ENCODE measurements around the gene OS9.

Gene OS9

DNA sequence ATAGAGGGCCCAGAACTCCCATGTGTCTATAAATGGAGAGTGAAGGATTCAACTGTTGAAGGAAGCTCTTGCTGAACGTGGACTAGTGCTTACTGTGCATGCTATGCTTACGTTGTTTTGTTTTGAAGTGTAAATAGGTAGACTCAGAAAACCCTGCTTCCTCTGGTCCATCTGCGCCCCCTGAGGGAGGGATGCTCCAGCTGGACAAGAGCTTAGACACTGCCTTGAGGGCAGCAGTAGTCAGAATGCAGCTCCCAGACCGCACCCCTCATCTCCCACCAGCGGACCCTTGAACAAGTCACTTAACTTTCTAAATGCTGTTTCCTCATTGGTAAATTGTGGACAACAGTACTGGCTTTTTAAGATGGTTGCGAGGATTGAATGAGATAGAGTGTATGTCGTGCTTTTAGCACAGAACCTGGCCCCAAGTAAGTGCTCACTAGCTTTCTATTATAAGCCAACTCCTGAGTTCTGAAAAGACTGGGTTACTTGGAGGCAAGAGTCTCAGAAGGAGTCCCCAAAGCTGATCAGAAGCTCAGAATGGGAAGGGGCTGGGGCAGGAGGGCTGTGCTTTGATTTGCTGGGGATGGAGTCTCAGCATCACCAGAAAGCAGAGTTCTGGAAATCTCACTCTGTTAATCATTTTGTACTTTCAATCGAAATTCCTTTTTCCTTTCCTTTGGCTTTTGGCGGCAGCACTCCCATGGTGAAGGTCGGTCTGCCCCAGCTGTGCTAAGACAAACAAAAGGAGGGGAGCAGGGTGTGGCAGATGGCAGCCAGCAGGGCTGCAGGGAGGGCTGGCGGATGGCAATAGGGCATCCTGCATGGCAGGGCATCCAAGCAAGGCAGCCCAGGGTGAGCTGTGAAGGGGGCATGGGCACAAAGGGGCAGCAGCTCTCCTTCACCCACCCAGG lies 29.0 kb downstream of the OS9 start:
- DNase-seq, result no peak

DNA sequence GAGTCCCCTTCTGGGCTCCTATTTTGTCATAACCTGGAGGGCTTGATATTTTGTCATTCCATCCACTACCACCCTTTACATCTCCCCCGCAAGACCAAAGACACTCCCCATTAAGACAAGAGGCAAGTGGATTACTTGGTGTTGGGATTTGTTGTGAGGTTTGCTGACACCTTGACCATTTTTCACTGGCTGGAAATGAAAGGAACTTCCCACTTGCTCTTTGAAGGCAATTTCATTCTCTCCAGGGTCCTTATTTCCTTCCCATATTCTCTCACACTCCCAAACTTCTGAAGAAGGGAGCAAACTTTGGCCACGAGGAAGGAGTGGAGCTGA lies 29.7 kb downstream of the OS9 start:
- no peak for DNase-seq

DNA sequence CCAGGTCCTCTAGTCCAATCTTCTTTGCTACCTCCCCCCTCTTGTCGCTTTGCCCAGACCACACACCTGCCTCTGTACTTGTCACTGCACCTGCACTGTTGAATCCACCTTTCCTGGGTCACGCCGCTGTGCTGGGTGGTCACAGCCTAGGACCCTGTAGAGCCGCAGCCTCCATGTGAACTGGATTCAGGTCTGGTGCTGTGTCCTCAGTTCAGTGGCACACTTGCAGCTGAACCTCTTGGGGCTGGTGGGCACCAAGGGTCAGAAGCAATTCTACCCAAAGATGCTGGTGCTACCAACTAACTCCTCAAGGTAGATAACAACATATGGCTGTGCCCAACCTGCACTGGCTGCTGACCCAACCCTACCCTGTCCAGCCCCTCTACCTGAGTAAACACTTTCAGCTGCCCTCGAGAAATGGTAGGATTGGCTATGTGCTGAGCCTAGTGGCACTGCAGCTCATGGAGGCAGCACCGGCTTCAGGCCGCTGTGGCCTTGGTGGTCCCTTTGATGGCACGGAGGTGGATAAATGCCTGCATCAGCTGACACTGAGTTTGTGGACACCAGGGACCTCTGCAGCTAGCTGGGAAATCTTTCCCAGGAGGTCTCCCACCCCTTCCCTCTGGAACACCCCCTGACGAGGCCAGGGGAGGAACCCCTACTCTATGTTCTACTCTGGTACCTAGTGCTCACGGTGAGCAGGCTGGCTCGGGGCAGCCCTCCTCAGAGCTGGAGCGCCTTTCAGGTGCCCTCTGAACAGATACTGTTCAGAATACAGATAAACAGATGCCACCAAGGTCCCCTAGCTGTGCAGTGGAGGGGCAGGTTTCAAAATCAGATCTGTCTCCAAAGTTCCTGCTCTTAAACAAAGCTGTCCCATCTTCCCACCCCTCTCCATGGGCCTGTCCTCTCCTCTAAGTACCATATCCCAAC lies 30.3 kb downstream of the OS9 start:
- DNase-seq, result no peak

GRCh38 chr12:57724936-57725740 lies 31.2 kb downstream of the OS9 start:
- DNase-seq, result no peak

DNA sequence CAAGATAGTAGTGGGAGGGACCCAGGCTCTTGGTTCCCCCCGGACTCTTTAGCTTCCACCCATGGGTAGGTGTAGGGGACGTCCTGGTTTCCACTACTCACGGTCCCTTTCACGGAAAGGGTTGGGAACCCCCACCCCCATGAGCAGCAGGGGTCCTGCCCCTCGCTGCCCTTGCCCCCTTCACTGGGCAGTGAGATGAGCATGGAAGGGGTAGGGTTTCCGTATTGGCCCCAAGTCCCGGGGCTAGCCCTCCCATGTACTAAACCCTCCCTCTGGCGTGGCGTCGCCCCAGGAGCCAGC lies 31.9 kb downstream of the OS9 start:
- no peak for DNase-seq

GRCh38 chr12:57726151-57726883 lies 32.4 kb downstream of the OS9 start:
- DNase-seq, result peak; percentile 33

- no peak for DNase-seq
These were observed 33.2 kb downstream of the OS9 start for GRCh38 chr12:57726884-57727757.

DNA sequence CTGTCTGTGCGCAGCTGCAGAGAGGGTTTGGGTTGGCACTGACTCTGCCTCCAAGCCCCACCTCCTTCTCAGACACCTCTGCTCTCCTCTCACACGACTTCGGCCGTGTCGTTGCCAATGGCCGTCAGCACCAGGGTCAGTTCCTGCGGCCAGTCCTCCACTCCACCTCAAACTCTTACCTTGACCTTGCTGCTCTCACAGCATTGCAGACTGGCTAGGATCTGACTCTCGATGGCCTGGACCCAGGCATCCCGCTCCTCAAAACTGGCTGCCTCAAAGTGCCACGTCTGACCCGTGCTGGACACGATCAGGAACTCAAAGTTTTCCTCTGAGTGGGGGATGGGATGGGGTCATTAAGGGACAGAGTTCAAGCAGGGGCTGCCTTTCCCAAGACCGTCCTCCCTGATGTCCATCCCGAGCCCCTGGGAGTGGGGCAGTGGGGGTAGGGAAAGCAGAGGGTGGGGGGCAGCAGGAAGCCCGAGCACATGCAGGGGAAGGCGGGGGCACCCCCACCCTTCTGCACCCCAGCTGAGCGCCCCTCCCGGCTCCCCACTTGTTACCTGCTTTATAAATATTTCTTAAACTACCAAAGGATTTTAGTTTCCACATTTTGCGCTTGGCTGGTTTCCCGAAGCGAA lies 33.9 kb downstream of the OS9 start:
- no peak for DNase-seq

GRCh38 chr12:57729321-57729844 lies 35.5 kb downstream of the OS9 start:
- no peak for DNase-seq

DNA sequence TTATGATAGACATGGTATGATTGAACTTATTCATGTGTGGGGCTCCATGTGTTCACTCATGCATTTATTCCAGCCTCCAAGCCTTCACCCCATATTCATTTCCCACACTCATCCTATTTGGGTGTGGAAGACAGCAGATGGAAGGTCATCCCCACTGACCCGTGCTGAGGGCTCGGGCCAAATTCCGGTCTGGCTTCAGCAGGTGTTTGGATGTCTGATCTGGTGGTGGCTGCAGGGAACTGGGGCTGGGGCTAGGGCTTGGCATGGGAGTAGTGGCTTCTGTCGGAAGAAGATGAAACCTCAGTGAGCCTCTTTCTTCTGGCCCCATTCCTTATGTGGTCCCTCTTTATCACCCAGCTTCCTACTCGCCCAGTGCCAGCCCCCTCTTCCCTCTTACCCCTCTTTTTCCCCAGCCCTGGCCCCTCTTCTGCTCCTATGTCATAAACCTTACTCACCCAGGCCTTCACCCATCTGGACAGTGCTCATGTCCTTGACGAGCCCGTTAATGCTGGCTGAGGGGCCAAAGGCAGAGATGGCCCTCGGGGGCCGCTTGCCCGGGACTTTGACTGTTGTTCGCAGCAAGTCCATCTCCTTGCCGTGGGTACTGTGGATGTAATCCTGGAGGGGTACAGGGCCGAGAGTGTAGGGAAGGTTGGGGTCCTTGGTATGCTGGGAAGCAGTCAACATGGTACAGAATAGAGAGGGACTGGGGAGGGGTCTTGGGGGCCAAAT lies 36.6 kb downstream of the OS9 start:
- DNase-seq, result no peak

DNA sequence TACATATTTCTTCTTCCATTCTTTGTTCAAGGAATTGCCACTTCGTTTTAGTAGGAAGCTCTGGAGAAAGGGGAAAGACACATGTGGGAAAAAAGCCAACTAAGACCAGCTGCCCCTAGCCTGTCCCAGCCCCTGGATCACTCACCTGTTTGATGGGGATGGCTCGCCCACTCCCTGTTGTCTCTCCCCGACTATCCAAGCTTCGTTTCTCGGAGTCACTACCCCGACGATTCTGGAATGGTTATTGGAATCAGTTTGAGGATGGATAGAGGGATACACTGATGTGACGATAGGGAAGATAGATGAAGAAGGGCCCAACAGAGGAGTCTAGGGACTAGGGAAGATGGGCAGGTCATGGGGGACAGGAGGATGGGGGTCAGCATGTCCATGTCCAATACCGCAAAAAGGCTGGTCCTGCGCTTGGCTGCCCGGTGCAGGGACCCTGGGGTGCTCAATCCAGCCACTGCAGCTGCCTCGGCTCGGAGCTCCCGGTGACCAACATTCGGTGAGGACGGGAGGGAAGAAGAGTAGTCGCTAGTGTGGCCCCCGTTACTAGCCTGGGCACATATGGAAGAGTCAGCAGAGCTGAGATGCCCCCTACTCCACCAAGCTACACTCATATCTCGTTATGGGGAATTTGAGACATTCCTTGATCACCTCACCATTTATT lies 37.6 kb downstream of the OS9 start:
- DNase-seq, result no peak

DNA sequence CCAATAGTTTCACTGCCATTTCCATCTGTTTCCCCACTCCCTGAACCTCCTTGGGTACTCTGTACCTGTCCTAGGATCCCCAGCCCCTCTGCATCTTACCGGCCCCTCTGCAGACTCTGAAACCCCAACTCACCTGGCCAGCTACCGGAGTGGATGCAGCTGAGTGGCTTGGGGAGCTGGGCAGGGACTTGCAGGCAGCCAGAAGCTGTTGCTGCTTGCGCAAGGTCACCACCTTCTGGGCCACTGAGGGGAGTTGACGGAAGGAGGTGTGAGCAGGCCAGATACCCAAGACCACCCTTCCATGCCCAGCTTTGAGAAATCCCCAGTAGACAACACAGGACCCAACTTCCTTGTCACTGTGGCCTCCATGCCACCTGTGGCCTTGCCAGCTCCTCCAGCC lies 38.3 kb downstream of the OS9 start:
- DNase-seq, result no peak

GRCh38 chr12:57732726-57733593 lies 39.0 kb downstream of the OS9 start:
- DNase-seq, result no peak

DNA sequence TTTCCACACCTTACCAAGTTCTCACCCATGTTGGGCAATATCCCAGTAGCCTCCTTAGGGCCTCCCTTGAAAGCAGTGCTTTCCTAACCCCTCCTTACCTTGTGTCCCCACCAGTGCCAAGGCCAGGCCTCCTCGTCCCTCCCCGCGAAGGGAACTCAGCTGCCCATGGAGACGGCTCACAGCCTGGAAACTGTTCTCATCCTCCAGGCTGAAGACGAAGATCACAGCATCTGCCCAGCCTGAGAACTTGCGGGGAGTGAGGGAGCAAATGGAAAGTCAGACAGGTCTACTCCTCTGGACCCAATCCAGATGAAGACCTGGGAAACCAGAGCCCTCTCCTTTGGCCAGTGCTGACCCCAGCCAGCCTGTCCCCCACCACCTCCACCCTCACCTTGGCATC lies 40.0 kb downstream of the OS9 start:
- DNase-seq, result no peak

GRCh38 chr12:57734591-57734990 lies 40.7 kb downstream of the OS9 start:
- no peak for DNase-seq

DNA sequence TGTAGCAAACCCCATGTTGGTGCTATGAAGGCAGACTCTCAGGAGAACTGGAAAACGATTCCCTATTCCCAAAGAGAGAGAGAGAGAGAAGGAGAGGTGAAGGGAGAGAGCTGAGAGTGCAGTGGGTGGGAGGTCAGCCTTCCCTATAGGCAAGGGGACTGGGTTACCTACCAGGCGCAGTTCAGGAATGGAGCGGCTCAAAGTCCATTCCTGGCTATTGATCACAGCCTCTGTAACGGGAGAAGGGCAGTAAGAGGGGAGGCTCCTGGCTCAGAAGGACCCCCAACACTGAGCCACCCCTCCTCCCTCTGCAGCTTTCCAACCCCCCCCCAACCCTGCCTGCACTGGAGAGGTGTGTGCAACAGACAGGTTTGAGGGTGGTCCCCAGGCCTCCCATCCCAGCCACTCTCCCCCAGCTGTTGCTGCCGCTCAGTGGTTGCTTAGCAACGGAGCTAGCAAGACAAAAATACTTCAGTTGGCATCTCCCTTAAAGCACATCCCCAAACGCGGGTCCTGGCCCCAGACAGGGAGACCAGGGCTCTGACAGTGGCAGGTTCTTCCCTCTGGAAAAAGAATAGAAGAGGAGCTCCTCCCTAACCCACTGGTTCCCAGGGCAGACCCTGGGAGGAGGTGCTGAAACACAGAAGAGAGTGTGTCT lies 41.4 kb downstream of the OS9 start:
- no peak for DNase-seq

- DNase-seq, result no peak
These were observed 42.2 kb downstream of the OS9 start for GRCh38 chr12:57735952-57736740.

Measured in activated CD4-positive, alpha-beta T cell treated with anti-CD3 and anti-CD28 coated beads, Interleukin-10, Interleukin-2, amounts not matched to agents 100 ng/mL and 50 ng/mL, durations not matched to agents 16 hours and 8 hours (primary cell).